Stimulated activated naive CD8-positive, alpha-beta T cell treated with anti-CD3 and anti-CD28 coated beads, Interleukin-15, Interleukin-2, amounts not matched to agents 100 ng/mL and 50 ng/mL, for 24 hours (primary cell): ENCODE measurements around the gene CCNT2.
A peak's percentile ranks its signal among the peaks of the same experiment; 100 is the strongest.
"Not testable (repeated sequence)": the region's sequence is repeated elsewhere in the genome, so short reads cannot be mapped to it uniquely, and the experiment has no call there.

ENCODE experiments used
- H3K27ac Mint-ChIP-seq: one replicate; pipeline ENCODE4 v1.8.0; 2021; ENCODE audit warnings: mild to moderate bottlenecking, mixed read lengths
- H3K27me3 Mint-ChIP-seq: one replicate; pipeline ENCODE4 v1.8.0; 2021; ENCODE audit warnings: mixed read lengths
- H3K36me3 Mint-ChIP-seq: one replicate; pipeline ENCODE4 v1.8.0; 2021; ENCODE audit warnings: low read depth, mixed read lengths
- H3K4me1 Mint-ChIP-seq: one replicate; pipeline ENCODE4 v1.8.0; 2021; ENCODE audit warnings: low read depth, mixed read lengths
- H3K4me3 Mint-ChIP-seq: one replicate; pipeline ENCODE4 v1.8.0; 2021; ENCODE audit warnings: mild to moderate bottlenecking, mixed read lengths
- H3K9me3 Mint-ChIP-seq: one replicate; pipeline ENCODE4 v1.8.0; 2021; ENCODE audit warnings: mixed read lengths

CCNT2 gene

DNA sequence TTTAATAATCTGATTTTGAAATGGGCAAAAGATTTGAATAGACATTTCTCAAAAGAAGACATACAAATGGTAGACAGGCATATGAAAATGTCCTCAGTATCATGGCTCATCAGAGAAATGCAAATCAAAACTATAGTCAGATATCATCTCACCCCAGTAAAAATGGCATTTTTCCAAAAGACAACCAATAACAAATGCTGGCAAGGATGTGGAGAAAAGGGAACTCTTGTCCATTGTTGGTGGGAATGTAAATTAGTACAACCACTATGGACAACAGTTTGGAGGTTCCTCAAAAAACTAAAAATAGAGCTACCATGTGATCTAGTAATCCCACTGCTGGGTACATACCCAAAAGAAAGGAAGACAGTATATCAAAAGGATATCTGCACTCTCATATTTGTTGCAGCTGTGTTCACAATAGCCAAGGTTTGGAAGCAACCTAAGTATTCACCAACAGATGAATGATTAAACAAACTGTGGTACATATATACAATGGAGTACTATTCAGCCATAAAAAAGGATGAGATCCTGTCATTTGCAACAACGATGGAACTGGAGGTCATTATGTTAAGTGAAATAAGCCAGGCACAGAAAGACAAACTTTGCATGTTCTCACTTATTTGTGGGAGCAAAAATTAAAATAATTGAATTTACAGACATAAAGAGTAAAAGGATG lies 11.0 kb upstream of the CCNT2 start:
- not testable (repeated sequence) for H3K27ac Mint-ChIP-seq

DNA sequence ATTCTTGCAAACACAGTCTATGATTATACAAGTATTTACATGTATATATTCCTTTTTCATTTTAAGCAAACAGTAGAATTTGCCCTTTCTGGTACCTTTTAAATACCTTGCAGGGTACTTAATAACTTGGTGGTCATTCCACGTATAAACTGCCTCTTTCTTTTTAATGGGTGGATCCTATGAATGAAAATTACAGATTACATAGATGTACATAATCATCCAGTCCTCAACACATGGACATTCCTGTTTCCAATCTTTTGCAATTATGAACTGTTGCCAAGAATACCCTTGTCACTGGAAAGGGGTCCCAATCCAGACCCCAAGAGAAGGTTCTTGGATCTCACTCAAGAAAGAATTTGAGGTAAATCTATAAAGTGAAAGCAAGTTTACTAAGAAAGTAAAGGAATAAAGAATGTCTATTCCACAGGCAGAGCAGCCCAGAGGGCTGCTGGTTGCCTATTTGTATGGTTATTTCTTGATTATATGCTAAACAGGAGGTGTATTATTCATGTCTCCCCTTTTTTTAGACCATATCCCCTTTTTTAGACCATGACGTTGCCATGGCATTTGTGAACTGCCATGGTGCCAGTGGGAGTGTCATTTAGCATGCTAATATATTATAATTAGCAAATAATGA lies 7.7 kb upstream of the CCNT2 start:
- Mint-ChIP-seq H3K9me3 (peaks cover 18% of the 10 kb centered on the region), H3K4me3 (no peak overlapping the region), H3K27ac (no peak overlapping the region), H3K4me1 (no peaks in the 10 kb centered on the region), H3K36me3 (peaks cover 6% of the 10 kb centered on the region), H3K27me3 (no peaks in the 10 kb centered on the region)

More for the DNA sequence above, 11.0 kb upstream of the CCNT2 start:
- not testable (repeated sequence) for H3K4me3 Mint-ChIP-seq, H3K36me3 Mint-ChIP-seq, H3K27me3 Mint-ChIP-seq, H3K4me1 Mint-ChIP-seq
- H3K9me3 Mint-ChIP-seq: peaks cover 18% of the 10 kb centered on the region

DNA sequence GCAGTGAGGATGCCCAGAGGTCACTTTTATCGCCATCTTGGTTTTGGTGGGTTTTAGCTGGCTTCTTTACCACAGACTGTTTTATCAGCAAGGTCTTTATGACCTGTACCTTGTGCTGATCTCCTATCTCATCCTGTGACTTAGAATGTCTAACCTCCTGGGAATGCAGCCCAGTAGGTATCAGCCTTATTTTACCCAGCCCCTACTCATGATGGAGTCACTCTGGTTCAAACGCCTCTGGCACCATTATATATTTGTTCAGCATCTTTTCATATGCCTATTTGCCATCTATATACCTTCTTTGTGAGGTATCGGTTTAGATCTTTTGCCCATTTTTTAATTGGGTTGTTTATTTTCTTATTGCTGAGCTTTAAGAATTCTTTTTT lies 7.2 kb upstream of the CCNT2 start:
- H3K4me3 Mint-ChIP-seq: no peak overlapping the region
- peaks cover 18% of the 10 kb centered on the region for H3K9me3 Mint-ChIP-seq
- H3K4me1 Mint-ChIP-seq: no peaks in the 10 kb centered on the region
- H3K36me3 Mint-ChIP-seq: peaks cover 6% of the 10 kb centered on the region
- H3K27me3 Mint-ChIP-seq: no peaks in the 10 kb centered on the region
- no peak overlapping the region for H3K27ac Mint-ChIP-seq

DNA sequence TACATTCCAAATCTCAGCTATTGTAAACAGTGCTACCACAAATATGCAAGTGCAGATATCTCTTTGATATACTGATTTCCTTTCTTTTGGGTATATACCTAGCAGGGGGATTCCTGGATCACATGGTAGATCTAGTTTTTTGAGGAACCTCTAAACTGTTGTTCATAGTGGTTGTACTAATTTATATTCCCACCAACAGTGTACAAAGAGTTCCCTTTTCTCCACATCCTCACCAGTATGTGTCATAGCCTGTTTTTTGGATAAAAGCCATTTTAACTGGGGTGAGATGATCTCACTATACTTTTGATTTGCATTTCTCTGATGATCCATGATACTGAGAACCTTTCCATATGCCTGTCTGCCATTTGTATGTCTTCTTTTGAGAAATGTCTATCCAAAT lies 6.3 kb upstream of the CCNT2 start:
- H3K9me3 Mint-ChIP-seq: peaks cover 17% of the 10 kb centered on the region
- H3K36me3 Mint-ChIP-seq: peaks cover 6% of the 10 kb centered on the region
- H3K4me3 Mint-ChIP-seq: no peak overlapping the region
- H3K4me1 Mint-ChIP-seq: peaks cover 7% of the 10 kb centered on the region
- no peak overlapping the region for H3K27ac Mint-ChIP-seq
- H3K27me3 Mint-ChIP-seq: no peaks in the 10 kb centered on the region

DNA sequence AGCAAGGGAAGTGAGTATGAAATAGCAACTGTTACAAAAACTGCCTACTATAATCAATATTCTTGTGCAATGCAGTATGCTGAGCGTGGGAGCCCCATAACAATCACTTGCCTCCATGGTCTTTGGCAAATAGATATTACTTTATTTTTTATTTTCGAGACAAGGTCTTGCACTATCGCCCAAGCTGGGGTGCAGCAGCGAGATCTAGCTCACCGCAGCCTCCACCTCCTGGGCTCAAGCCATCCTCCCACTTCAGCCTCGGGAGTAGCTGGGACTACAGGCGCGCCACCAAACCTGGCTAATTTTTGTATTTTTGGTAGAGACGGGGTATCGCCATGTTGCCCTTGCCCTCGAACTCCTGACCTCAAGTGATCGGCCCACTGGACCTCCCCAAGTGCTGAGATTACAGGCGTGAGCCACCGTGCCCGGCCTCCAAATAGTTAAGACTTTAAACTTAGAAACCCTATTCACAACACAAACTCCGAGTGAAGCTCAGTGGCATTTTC lies 1.2 kb upstream of the CCNT2 start:
- Mint-ChIP-seq H3K27me3 (no peaks in the 10 kb centered on the region), H3K27ac (peak overlapping the region; percentile 97), H3K4me1 (peaks cover 42% of the 10 kb centered on the region), H3K9me3 (peaks cover under 1% of the 10 kb centered on the region), H3K36me3 (peaks cover 27% of the 10 kb centered on the region), H3K4me3 (peak overlapping the region; percentile 98)

DNA sequence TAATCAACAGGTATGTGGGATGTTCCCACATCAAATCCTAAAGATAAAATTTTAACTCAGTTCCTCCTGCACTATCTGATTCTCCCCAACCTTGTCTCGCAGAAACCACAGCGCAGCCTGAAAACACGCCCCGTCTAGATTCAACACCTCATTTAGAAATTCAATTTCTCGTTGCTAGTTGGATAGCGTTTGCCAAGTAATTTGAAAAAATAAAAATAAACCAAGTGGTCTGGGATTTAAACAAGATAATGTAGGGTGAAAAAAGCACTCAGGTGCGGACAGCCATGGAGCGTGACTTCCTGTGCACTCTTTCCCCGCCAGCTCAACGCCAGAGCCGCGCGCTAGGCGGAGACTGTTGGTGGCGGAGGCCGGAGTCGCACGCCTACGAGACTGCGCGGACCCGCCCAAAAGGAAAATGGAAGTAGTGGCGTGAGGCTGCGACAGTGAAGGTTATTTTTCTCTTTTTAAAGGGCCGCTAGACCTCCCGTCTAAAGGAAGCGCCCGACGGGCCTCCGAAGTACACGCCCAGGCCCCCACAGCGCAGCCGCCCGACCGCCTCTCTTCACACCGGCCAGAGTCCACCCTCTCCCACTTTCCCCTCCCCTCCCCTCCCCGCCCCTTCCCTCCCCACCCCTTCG lies 615 bp upstream of the CCNT2 start:
- Mint-ChIP-seq H3K4me3 (peak overlapping the region; percentile 98), H3K27ac (peak overlapping the region; percentile 97), H3K4me1 (peaks cover 47% of the 10 kb centered on the region), H3K36me3 (peaks cover 27% of the 10 kb centered on the region), H3K9me3 (no peaks in the 10 kb centered on the region), H3K27me3 (no peaks in the 10 kb centered on the region)

DNA sequence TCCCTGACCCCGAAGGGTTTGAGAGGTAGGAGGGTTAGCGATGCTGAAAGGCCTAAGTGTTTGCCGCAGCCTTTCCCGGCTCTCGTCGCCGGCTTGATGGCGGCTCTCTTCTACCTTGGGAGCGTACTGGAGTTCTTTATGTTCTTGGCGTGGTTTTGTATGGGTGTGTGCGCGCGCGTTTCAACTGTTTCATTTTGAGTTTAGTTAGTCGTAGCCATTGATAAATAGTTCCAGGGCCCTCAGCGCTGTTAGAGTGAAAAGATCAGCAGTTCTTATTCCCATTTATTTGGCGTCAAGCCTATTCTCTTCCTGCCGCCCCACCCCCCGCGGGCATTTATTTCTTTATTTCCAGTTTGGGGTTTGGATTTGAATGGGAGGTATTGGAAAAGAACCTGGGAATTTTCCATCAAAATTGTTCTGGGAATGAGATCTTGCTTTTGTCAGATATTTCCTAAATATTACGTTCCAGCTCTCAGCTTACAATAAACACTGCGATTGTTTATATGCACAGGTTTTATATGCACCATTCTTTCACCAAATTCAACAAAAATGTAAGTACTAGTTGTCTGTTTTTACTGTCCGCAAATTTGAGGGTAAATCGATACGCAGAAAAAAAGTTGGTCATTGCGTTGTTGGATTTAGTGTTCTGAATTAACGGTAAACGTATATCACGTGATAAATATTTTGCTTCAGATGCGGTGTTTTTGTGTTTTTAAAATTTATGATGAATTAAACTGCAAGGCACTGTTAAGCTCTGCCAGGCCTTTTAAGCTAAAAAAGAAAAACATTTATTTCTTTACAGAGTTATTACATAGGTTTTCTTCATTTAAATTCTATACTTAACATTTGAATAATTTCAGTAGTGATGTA lies 954 bp downstream of the CCNT2 start:
- peaks cover 41% of the 10 kb centered on the region for H3K36me3 Mint-ChIP-seq
- H3K9me3 Mint-ChIP-seq: no peaks in the 10 kb centered on the region
- peaks cover 63% of the 10 kb centered on the region for H3K4me1 Mint-ChIP-seq
- H3K27me3 Mint-ChIP-seq: no peaks in the 10 kb centered on the region
- H3K4me3 Mint-ChIP-seq: peak overlapping the region; percentile 98
- H3K27ac Mint-ChIP-seq: peak overlapping the region; percentile 97

DNA sequence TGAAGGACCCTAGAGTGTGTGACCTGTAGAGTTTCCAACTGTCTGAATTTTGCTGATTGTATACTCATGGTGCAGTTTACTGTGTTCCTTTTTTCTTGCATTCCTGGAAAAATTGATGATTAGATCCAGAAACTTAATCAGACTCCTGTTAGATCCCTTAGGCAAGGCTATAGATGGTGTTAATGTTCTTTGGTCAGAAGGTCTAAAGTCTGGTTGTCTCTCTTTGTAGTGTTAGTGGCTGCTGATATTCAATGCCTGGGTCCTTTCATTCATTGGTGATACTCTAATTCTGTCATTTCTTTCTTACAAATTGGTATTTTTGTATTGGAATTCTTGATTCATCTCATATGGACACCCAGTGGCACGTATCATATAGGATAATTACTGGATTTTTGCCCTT lies 6.3 kb downstream of the CCNT2 start:
- peaks cover 82% of the 10 kb centered on the region for H3K4me1 Mint-ChIP-seq
- no peaks in the 10 kb centered on the region for H3K27me3 Mint-ChIP-seq
- H3K27ac Mint-ChIP-seq: no peak overlapping the region
- H3K36me3 Mint-ChIP-seq: peaks cover 54% of the 10 kb centered on the region
- no peak overlapping the region for H3K4me3 Mint-ChIP-seq
- H3K9me3 Mint-ChIP-seq: no peaks in the 10 kb centered on the region

DNA sequence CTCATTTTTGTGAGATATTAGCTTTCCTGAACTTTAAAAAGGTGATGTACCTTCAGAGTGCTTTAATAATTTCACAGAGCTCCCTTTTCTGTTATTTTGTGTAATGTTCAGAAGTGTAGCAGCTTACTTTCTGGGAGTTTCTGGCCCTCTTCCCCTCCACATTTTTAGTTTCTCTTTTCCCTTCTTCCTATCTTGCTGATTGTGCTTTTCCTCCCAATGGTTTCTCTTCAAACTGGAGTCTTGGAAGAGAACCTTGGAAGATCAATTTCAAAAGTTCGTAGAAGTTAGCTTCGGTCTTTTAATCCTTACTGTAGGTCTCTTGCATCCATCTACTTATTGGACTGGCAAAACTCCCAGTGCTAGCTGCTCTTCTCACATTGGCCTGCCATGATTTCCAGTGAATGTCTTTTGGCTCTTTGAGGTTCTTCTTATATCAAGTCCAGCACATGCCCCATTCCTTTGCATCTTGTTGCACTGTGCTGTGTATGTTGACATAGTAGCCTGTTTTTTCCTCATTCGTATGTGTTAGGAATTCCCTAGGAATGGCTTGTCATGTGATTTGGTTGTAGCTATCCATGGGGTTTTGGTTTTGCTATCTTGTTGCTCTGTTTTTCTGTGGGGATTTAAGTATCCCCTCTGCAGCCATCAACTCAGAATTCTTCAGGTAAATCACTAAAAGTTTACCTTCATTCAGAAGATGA lies 7.8 kb downstream of the CCNT2 start:
- Mint-ChIP-seq H3K27me3 (no peaks in the 10 kb centered on the region), H3K9me3 (no peaks in the 10 kb centered on the region), H3K36me3 (peaks cover 64% of the 10 kb centered on the region), H3K4me3 (no peak overlapping the region), H3K4me1 (peaks cover 84% of the 10 kb centered on the region), H3K27ac (peak overlapping the region; percentile 54)

DNA sequence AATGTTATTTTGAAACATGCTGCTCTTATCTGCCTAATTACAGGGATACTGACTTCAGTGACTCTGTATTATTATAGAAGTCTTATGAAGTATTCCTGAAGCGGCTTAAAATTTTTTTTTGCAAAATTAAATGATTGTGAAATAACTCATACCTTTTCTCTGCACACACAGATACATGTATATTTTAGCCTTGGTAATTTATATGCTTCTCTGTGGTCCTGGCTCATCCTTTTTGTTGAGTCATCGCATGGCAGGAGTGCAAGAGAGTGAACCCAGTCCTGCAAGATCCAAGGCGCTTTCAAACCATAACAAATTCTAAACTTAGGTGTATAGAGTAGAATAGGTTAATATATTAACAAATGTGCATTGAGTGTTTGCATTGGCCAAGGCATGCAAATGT lies 8.6 kb downstream of the CCNT2 start:
- no peak overlapping the region for H3K4me3 Mint-ChIP-seq
- H3K36me3 Mint-ChIP-seq: peaks cover 61% of the 10 kb centered on the region
- H3K27ac Mint-ChIP-seq: no peak overlapping the region
- peaks cover 84% of the 10 kb centered on the region for H3K4me1 Mint-ChIP-seq
- no peaks in the 10 kb centered on the region for H3K27me3 Mint-ChIP-seq
- no peaks in the 10 kb centered on the region for H3K9me3 Mint-ChIP-seq

DNA sequence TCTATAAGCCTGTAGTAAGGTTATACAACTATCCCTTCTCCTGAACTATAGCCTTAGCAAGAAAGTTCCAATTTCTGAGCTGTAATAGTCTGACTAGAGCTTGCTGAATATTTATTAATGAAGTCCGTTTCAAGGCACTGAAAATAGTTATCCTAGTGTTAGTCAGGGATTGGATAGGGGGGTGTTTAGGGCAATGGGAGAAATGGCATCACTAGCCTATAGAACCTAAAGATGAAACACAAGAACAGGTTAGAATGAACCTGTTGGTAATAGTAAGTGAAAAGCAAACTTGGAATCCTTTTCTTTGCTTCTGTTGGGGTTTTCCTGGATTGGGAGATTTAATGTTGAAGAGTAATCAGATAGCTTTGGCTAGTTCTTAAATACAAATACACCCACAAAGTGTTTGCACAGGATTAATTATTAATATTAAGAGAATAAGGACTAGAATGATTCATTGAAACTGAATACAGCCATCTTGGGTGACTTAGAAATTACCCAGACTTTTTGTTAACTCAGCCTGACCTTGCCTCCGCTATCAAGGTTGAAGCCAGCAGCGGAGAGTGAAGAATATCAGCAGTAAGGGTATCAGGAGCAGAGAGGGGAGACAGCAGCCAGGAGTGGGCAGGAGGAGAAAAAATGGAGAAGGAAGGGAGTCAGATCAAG lies 14.4 kb downstream of the CCNT2 start:
- no peaks in the 10 kb centered on the region for H3K9me3 Mint-ChIP-seq
- H3K36me3 Mint-ChIP-seq: peaks cover 52% of the 10 kb centered on the region
- H3K27ac Mint-ChIP-seq: peak overlapping the region; percentile 5
- no peaks in the 10 kb centered on the region for H3K27me3 Mint-ChIP-seq
- H3K4me3 Mint-ChIP-seq: no peak overlapping the region
- peaks cover 68% of the 10 kb centered on the region for H3K4me1 Mint-ChIP-seq

DNA sequence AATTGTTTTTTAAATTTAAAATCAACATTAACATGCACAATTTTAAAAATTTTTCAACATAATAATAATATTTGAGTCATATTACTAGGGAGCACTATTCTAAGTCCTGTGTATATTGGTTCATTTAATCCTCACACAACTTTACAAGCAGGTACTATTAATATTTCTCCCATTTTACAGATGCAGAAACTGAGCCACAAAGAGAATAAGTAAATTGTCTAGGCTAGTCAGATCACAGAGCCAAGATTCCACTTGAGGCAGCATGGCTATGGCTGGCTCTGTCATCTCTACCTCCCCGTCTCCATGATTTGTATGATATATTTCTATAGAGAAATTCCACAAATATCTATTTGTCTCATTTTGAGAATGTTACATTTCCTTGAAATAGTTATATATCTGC lies 15.1 kb downstream of the CCNT2 start:
- Mint-ChIP-seq H3K27ac (no peak overlapping the region), H3K36me3 (peaks cover 54% of the 10 kb centered on the region), H3K4me3 (no peak overlapping the region), H3K4me1 (peaks cover 64% of the 10 kb centered on the region), H3K27me3 (no peaks in the 10 kb centered on the region), H3K9me3 (no peaks in the 10 kb centered on the region)

DNA sequence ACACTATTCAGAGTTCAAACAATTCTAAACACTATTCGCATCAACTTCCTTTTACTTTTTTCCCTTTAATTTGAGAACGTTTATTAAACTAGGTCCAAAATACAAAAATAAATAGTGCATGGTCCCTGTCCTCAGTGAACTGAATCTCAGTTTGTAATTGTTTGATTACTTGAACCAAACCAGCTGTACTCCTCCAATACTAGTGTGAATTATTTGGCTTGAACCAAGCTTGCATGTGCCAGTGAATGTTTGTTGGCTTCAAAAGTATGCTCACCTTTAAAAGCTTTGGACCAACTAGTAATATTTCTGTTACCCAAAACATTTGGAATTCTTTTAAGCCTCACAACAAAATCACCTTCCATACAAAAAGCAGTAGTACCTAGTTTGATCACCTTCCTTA lies 15.5 kb downstream of the CCNT2 start:
- H3K27me3 Mint-ChIP-seq: no peaks in the 10 kb centered on the region
- no peaks in the 10 kb centered on the region for H3K9me3 Mint-ChIP-seq
- H3K4me1 Mint-ChIP-seq: peaks cover 62% of the 10 kb centered on the region
- peaks cover 58% of the 10 kb centered on the region for H3K36me3 Mint-ChIP-seq
- no peak overlapping the region for H3K4me3 Mint-ChIP-seq
- H3K27ac Mint-ChIP-seq: no peak overlapping the region

DNA sequence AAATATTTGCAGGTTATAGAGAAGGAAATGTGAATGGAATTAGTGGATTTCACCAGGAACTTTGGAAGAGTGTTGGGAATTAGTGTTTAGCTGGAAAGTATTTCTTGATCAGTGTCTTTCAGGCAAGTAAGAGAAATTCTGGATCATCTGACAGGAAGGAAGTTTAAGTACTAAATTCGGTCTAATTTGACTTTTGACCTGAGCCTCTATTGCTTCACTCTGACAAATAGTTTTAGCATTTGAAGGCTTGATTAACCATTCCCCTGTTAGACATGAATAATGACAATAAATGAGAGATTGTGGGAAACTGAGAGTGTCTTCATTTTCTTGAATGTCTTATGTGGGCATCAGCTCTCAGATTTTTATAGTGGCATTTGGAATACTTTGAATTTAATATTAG lies 16.0 kb downstream of the CCNT2 start:
- Mint-ChIP-seq H3K9me3 (no peaks in the 10 kb centered on the region), H3K27me3 (no peaks in the 10 kb centered on the region), H3K36me3 (peaks cover 61% of the 10 kb centered on the region), H3K27ac (peak overlapping the region; percentile 56), H3K4me3 (no peak overlapping the region), H3K4me1 (peaks cover 58% of the 10 kb centered on the region)
